Measurements from ENCODE around the gene C1QB.
"Not testable (repeated sequence)": the region's sequence is repeated elsewhere in the genome, so short reads cannot be mapped to it uniquely, and the experiment has no call there.

The C1QB gene

GRCh38 chr1:22699681-22700520 lies 46.9 kb downstream of the C1QB start:
- no peak for DNase-seq (ENCODE audit: low read depth)

GRCh38 chr1:22702296-22703085 lies 49.5 kb downstream of the C1QB start:
- DNase-seq (ENCODE audit: low read depth): no peak

- peak; percentile 68 for DNase-seq (ENCODE audit: low read depth)
These were observed 51.5 kb downstream of the C1QB start for GRCh38 chr1:22704440-22705067.

DNA sequence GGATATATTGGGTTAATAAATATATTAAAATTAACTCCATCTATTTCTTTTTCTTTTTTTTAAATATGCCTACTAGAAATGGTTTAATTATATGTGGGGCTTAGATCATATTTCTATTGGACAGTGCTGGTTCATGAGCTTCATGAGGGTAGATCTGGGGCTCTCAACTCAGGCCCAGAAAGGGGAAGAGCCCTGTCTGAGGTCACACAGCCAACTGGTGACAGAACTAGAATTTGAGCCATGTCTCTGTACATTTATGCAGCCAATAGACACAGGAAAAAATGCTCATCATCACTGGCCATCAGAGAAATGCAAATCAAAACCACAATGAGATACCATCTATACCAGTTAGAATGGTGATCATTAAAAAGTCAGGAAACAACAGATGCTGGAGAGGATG lies 52.5 kb downstream of the C1QB start:
- no peak for DNase-seq (ENCODE audit: low read depth)

DNA sequence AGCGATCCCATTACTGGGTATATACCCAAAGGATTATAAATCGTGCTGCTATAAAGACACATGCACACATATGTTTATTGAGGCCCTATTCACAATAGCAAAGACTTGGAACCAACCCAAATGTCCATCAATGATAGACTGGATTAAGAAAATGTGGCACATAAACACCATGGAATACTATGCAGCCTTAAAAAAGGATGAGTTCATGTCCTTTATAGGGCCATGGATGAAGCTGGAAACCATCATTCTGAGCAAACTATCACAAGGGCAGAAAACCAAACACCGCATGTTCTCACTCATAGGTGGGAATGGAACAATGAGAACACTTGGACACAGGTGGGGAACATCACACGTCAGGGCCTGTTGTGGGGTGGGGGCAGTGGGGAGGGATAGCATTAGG lies 53.1 kb downstream of the C1QB start:
- DNase-seq (ENCODE audit: low read depth): not testable (repeated sequence)

GRCh38 chr1:22708777-22709176 lies 55.7 kb downstream of the C1QB start:
- DNase-seq (ENCODE audit: low read depth): no peak

DNA sequence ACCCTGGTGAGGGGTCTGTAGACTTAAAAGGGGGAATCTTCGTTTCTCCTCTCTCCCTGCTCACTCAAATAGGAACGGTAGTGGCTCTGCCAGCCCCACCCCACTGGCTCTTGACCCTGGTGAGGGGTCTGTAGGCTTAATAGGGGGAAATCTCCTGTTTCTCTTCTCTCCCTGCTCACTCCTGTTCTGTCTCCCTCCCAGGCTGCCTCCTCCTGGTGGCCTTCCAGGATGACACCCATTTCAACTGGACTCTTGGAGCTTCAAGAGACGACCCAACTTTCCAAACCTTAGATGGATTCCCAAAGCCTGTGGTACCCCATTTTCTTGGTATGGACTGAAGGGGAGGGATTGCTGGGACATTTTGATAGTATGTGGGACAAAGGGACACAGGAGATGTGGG lies 56.2 kb downstream of the C1QB start:
- no peak for DNase-seq (ENCODE audit: low read depth)

DNA sequence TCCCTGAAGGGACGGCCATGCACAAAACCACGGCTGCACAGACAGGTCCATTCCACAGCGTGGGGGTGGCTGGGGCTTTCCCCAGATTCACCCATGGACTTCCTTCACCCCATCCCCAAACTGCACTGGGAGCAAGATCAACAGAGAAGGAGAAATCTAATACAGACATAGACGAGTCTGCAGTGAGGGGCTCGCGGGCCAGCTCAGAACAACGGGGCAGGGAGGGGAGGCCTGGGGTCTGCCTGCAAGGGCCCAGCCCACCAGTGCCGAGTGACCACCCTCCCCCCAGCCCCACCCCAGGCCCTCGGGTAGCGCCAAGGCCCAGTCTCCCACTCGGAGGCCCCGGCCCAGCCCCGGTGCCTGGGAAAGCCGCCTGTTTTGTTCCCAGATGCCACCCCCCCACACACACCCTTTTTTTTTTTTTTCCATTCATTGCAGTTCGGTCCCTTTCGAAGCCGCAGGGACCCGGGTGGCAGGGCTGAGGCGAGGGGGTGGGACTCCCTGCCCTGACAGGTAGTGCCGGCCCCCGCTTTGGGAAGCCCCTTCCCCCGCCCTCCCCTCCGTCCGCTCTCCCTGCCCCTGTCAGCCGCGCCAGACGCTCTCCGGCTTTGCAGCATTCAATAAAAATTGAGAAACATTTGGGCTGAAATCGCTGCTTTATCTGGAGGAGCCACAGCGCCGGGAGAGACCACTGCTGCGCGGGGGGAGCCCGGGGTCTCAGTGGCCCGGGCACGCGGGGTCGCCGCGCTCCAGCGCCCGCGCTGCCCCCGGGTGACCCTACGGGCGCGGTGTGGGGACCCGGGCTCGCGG lies 57.1 kb downstream of the C1QB start:
- peak; percentile 15 for DNase-seq (ENCODE audit: low read depth)

- no peak for DNase-seq (ENCODE audit: low read depth)
These were observed 57.6 kb downstream of the C1QB start, which contains the start of gene EPHB2 for GRCh38 chr1:22710701-22711049. TSS of gene EPHB2 (plus strand) at chr1:22710839. CDS start at chr1:22710983, 144 bp downstream.

- no peak for DNase-seq (ENCODE audit: low read depth)
These were observed 58.0 kb downstream of the C1QB start for GRCh38 chr1:22711071-22711470.

Measured in stimulated activated CD8-positive, alpha-beta memory T cell treated with anti-CD3 and anti-CD28 coated beads, Interleukin-4, amount 100 ng/mL, for 24 hours (primary cell).